SK-N-SH (cell line): ENCODE results near the gene ENOX2. TPM values are rescaled to one million over a fixed set of nuclear protein-coding genes. Genes with fewer than 3 reads are reported as not detected.

Experiments used
- CTCF ChIA-PET: fragments of 300-600, 350-600 bp; formaldehyde crosslinking; extraction: SDS; loops from one replicate; lab custom pipeline; 2021; lab: Yijun Ruan, JAX
- POLR2A ChIA-PET: fragments of 350-600 bp; sonication (Branson Sonifier 250); formaldehyde crosslinking; extraction: SDS; loops from one replicate; lab custom pipeline; 2020; ENCODE audit warnings: antibody characterized with exemption, inconsistent platforms; lab: Yijun Ruan, JAX
- DNase-seq: peaks from one replicate; pipeline ENCODE4 v3.0.0; 2012
- H2AFZ ChIP-seq: fragments of 200-600 bp; sonication (generic); 2 replicates; pipeline ENCODE4 v1.8.1; 2016; ENCODE audit warnings: antibody characterized with exemption, mild to moderate bottlenecking, low read depth
- H3F3A ChIP-seq: fragments of 200-600 bp; sonication (generic); replicated peaks from 2 replicates; pipeline ENCODE3; 2016; ENCODE audit warnings: antibody characterized with exemption, mild to moderate bottlenecking; ENCODE audit not compliant: insufficient read depth
- H3K27ac ChIP-seq, 2 experiments: fragments of 200-500 bp in 1 of 2; fragments of 200-600 bp in 1 of 2; sonication (Bioruptor generic) in 1 of 2; sonication (generic), shearing (Covaris generic) in 1 of 2; 2 replicates each; pipeline versions ENCODE4 v1.5.1 to v1.6.1; 2014 to 2016; ENCODE audit warnings: low read depth in 2 of 2, inconsistent platforms in 1 of 2, low read length in 1 of 2, mild to moderate bottlenecking in 1 of 2, mixed read lengths in 1 of 2
- H3K27me3 ChIP-seq: fragments of 200-600 bp; sonication (generic), shearing (Covaris generic); 2 replicates; pipeline ENCODE4 v1.6.1; 2016; ENCODE audit warnings: mixed run types; ENCODE audit not compliant: insufficient read depth
- H3K36me3 ChIP-seq, 2 experiments: fragments of 200-500 bp in 1 of 2; fragments of 200-600 bp in 1 of 2; sonication (Bioruptor generic) in 1 of 2; sonication (generic) in 1 of 2; replicated peaks in 1 of 2; 2 replicates each; pipeline versions ENCODE3 to v1.5.1; 2014 to 2016; ENCODE audit warnings: low read length in 1 of 2, mild to moderate bottlenecking in 1 of 2; ENCODE audit not compliant: insufficient read depth in 2 of 2, control insufficient read depth in 1 of 2
- H3K4me1 ChIP-seq, 2 experiments: fragments of 200-500 bp in 1 of 2; fragments of 200-600 bp in 1 of 2; sonication (Bioruptor generic) in 1 of 2; sonication (generic), shearing (Covaris generic) in 1 of 2; 2 replicates each; pipeline versions ENCODE4 v1.5.1 to v1.6.1; 2014 to 2016; ENCODE audit warnings: low read depth in 1 of 2, low read length in 1 of 2, mixed run types in 1 of 2; ENCODE audit not compliant: insufficient read depth in 2 of 2, control insufficient read depth in 1 of 2
- H3K4me2 ChIP-seq: fragments of 200-600 bp; sonication (generic), shearing (Covaris generic); 2 replicates; pipeline ENCODE4 v1.6.1; 2017; ENCODE audit warnings: mixed run types
- H3K4me3 ChIP-seq, 2 experiments: fragments of 200-500 bp in 1 of 2; fragments of 200-600 bp in 1 of 2; sonication (Bioruptor generic) in 1 of 2; sonication (generic), shearing (Covaris generic) in 1 of 2; 2 replicates each; pipeline versions ENCODE4 v1.5.1 to v1.8.1; 2014 to 2016; ENCODE audit warnings: low read depth in 2 of 2, inconsistent platforms in 1 of 2, low read length in 1 of 2, mild to moderate bottlenecking in 1 of 2, mixed read lengths in 1 of 2, moderate library complexity in 1 of 2
- H3K79me2 ChIP-seq: fragments of 200-600 bp; sonication (generic); 2 replicates; pipeline ENCODE4 v1.8.1; 2017; ENCODE audit warnings: mild to moderate bottlenecking; ENCODE audit not compliant: insufficient read depth
- H3K9ac ChIP-seq: fragments of 200-600 bp; sonication (generic); 2 replicates; pipeline ENCODE4 v1.6.1; 2017; ENCODE audit warnings: mixed run types
- H3K9me2 ChIP-seq: fragments of 200-600 bp; sonication (generic); 2 replicates; pipeline ENCODE4 v1.6.1; 2017; ENCODE audit warnings: mixed run types
- H3K9me3 ChIP-seq: fragments of 200-600 bp; sonication (generic); 2 replicates; pipeline ENCODE4 v1.6.1; 2017; ENCODE audit warnings: mixed run types, mild to moderate bottlenecking, moderate library complexity
- H4K20me1 ChIP-seq: fragments of 200-600 bp; sonication (generic); 2 replicates; pipeline ENCODE4 v1.6.1; 2017; ENCODE audit warnings: mild to moderate bottlenecking, mixed run types; ENCODE audit not compliant: insufficient read depth
- CHD2 ChIP-seq: fragments of 150-350 bp; IDR thresholded peaks from 2 replicates; pipeline ENCODE4 v1.6.1; 2018; ENCODE audit warnings: low read length; ENCODE audit not compliant: partially characterized antibody
- ELF1 ChIP-seq: IDR thresholded peaks from 2 replicates; pipeline ENCODE4 v1.4.0; 2012
- FOSL2 ChIP-seq: IDR thresholded peaks from 2 replicates; pipeline ENCODE4 v1.4.0; 2012; ENCODE audit warnings: low read depth, mild to moderate bottlenecking, moderate library complexity, borderline replicate concordance
- FOXM1 ChIP-seq: IDR thresholded peaks from 2 replicates; pipeline ENCODE4 v1.4.0; 2012; ENCODE audit warnings: low read depth, mild to moderate bottlenecking
- GABPA ChIP-seq: IDR thresholded peaks from 2 replicates; pipeline ENCODE4 v1.4.0; 2012; ENCODE audit warnings: low read depth, mild to moderate bottlenecking
- GATA2 ChIP-seq: sonication (generic); formaldehyde crosslinking; IDR thresholded peaks from 2 replicates; pipeline ENCODE4 v1.5.0; 2020; ENCODE audit warnings: mild to moderate bottlenecking, missing genetic modification reagents
- IRF3 ChIP-seq: fragments of 150-350 bp; IDR thresholded peaks from 2 replicates; pipeline ENCODE4 v1.6.1; 2016; ENCODE audit warnings: mild to moderate bottlenecking, low read depth, low read length
- JUND ChIP-seq: IDR thresholded peaks from 2 replicates; pipeline ENCODE4 v1.4.0; 2012
- MAX ChIP-seq: IDR thresholded peaks from 2 replicates; pipeline ENCODE4 v1.4.0; 2012; ENCODE audit warnings: low read depth
- MEF2A ChIP-seq: IDR thresholded peaks from 2 replicates; pipeline ENCODE4 v1.4.0; 2012; ENCODE audit warnings: low read depth, borderline replicate concordance
- NFIC ChIP-seq: IDR thresholded peaks from 2 replicates; pipeline ENCODE4 v1.4.0; 2012; ENCODE audit warnings: borderline replicate concordance
- PBX3 ChIP-seq: IDR thresholded peaks from 2 replicates; pipeline ENCODE4; 2012
- POLR2AphosphoS5 ChIP-seq: IDR thresholded peaks from 2 replicates; pipeline ENCODE4 v1.6.1; 2012; ENCODE audit warnings: low read depth, low read length
- RCOR1 ChIP-seq: fragments of 150-350 bp; IDR thresholded peaks from 2 replicates; pipeline ENCODE4 v1.6.1; 2017; ENCODE audit warnings: antibody characterized with exemption, low read length
- REST ChIP-seq: IDR thresholded peaks from 2 replicates; pipeline ENCODE4 v1.6.1; 2012; ENCODE audit warnings: mild to moderate bottlenecking, low read depth, low read length, moderate library complexity
- RFX5 ChIP-seq: IDR thresholded peaks from 2 replicates; pipeline ENCODE4 v1.6.1; 2012; ENCODE audit warnings: mild to moderate bottlenecking, improper control_type of control experiment, low read length
- RXRA ChIP-seq: IDR thresholded peaks from 2 replicates; pipeline ENCODE4 v1.4.0; 2012; ENCODE audit warnings: low read depth, mild to moderate bottlenecking, borderline replicate concordance
- SIN3A ChIP-seq: IDR thresholded peaks from 2 replicates; pipeline ENCODE4 v1.6.1; 2012; ENCODE audit warnings: low read depth, mild to moderate bottlenecking, low read length, moderate library complexity, borderline replicate concordance
- TAF1 ChIP-seq: IDR thresholded peaks from 2 replicates; pipeline ENCODE4 v1.6.1; 2012; ENCODE audit warnings: low read depth, mild to moderate bottlenecking, low read length, moderate library complexity, borderline replicate concordance
- TEAD4 ChIP-seq: IDR thresholded peaks from 2 replicates; pipeline ENCODE4 v1.4.0; 2012; ENCODE audit warnings: mild to moderate bottlenecking, borderline replicate concordance; ENCODE audit not compliant: insufficient read depth
- USF2 ChIP-seq: fragments of 150-350 bp; IDR thresholded peaks from 2 replicates; pipeline ENCODE4 v1.6.1; 2017; ENCODE audit warnings: antibody characterized with exemption, low read length, low read depth, borderline replicate concordance
- YY1 ChIP-seq: IDR thresholded peaks from 2 replicates; pipeline ENCODE4 v1.4.0; 2012; ENCODE audit warnings: low read depth, mild to moderate bottlenecking
- WGBS: methylation state at CpG from one replicate; pipeline ENCODE4 v1.1.6; 2017; ENCODE audit warnings: low lambda C conversion rate; 5-methylcytosine and 5-hydroxymethylcytosine counted together
- polyA plus RNA-seq, 3 experiments: library from polyadenylated mRNA; depleted of rRNA; stranded (reverse); fragments of >200 nt; gene quantifications; 2 replicates each; pipeline ENCODE4 v1.2.3, GENCODE V29; 2012
- TF ChIP-seq, protein P1 (sequence below): IDR thresholded peaks from 2 replicates; pipeline ENCODE4 v1.4.0; 2012; ENCODE audit warnings: low read depth, borderline replicate concordance
- TF ChIP-seq, protein P2 (sequence below): IDR thresholded peaks from 2 replicates; pipeline ENCODE4 v1.4.0; 2012; ENCODE audit warnings: low read depth, borderline replicate concordance

The ENOX2 gene
- polyA plus RNA-seq, 1 of the 3 experiments (the other 2 are of a cell fraction) = 8.8 TPM

GRCh38 chrX:130631011-130631410, 272.0 kb downstream of the ENOX2 start (continued):
- no peak for TF ChIP-seq SIN3A
- TF ChIP-seq CHD2 = no peak
- TF ChIP-seq, protein P1, sequence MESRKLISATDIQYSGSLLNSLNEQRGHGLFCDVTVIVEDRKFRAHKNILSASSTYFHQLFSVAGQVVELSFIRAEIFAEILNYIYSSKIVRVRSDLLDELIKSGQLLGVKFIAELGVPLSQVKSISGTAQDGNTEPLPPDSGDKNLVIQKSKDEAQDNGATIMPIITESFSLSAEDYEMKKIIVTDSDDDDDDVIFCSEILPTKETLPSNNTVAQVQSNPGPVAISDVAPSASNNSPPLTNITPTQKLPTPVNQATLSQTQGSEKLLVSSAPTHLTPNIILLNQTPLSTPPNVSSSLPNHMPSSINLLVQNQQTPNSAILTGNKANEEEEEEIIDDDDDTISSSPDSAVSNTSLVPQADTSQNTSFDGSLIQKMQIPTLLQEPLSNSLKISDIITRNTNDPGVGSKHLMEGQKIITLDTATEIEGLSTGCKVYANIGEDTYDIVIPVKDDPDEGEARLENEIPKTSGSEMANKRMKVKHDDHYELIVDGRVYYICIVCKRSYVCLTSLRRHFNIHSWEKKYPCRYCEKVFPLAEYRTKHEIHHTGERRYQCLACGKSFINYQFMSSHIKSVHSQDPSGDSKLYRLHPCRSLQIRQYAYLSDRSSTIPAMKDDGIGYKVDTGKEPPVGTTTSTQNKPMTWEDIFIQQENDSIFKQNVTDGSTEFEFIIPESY = no peak
- no peak for TF ChIP-seq FOSL2
- no peak for TF ChIP-seq GABPA
- TF ChIP-seq MAX = no peak
- TF ChIP-seq JUND = no peak
- no peak for TF ChIP-seq RFX5

DNA sequence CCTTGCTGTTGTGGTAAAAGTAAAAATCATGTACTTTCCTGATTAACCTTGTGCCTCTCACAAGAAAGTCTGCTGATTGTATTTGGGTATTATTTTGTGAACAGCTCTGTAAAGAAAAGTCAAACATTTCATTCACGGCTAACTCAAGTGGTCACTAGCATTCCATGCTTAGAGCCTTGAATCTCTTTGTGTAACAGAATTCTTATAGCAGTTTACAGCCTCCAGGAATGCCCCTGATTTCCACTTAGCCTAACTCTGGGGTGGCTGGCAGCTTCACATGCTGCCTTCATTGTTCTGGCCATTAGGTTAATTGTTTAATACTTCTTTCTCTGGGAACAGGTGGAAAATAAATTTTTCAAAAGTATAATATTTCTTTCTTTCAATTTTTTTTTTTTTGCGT, 274.5 kb downstream of the ENOX2 start:
- Histone ChIP-seq H3K4me1 (no peaks in the 10 kb centered on the region), H3K9ac (no peak overlapping the region)
- 59% methylated on average over 2 of the region's 2 CpGs for WGBS
- TF ChIP-seq USF2 = no peak
- no peak for TF ChIP-seq TEAD4
- no peak for TF ChIP-seq REST
- no peak for TF ChIP-seq NFIC
- no peak for TF ChIP-seq RFX5
- no peak for TF ChIP-seq YY1
- TF ChIP-seq, protein P2, sequence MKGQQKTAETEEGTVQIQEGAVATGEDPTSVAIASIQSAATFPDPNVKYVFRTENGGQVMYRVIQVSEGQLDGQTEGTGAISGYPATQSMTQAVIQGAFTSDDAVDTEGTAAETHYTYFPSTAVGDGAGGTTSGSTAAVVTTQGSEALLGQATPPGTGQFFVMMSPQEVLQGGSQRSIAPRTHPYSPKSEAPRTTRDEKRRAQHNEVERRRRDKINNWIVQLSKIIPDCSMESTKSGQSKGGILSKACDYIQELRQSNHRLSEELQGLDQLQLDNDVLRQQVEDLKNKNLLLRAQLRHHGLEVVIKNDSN = no peak
- TF ChIP-seq TAF1 = no peak
- TF ChIP-seq SIN3A = no peak
- TF ChIP-seq GATA2 (CRISPR knock-in tag) = no peak
- TF ChIP-seq CHD2 = no peak
- TF ChIP-seq FOXM1 = no peak
- TF ChIP-seq RCOR1 = no peak
- TF ChIP-seq POLR2AphosphoS5 = no peak
- no peak for TF ChIP-seq ELF1
- TF ChIP-seq MEF2A = no peak
- no peak for TF ChIP-seq PBX3
- no peak for TF ChIP-seq IRF3
- no peak for TF ChIP-seq RXRA

More for the DNA sequence above, 274.5 kb downstream of the ENOX2 start:
- Histone ChIP-seq H3K27me3 (no peaks in the 10 kb centered on the region), H3K79me2 (no peaks in the 10 kb centered on the region), H2AFZ (no peak overlapping the region), H3K27ac (no peak overlapping the region), H3K4me3 (no peak overlapping the region), H3K9me2 (no peaks in the 10 kb centered on the region), H3F3A (no peaks in the 10 kb centered on the region), H3K9me3 (no peaks in the 10 kb centered on the region), H4K20me1 (no peaks in the 10 kb centered on the region), H3K36me3 (peaks cover 0 to 3% of the 10 kb centered on the region in 2 experiments), H3K4me2 (no peak overlapping the region)
- ChIA-PET POLR2A (no interaction called here), CTCF (no interaction called here)
- DNase-seq = no peak
